HEK293 (cell line): ENCODE results near the gene GRK5.

Source experiments
- CTCF ChIA-PET: fragments of 350-600 bp; formaldehyde crosslinking; extraction: SDS; loops from one replicate; lab custom pipeline; 2021; ENCODE audit warnings: antibody characterized with exemption; lab: Yijun Ruan, JAX
- POLR2A ChIA-PET: fragments of 300-600 bp; formaldehyde crosslinking; extraction: SDS; loops from one replicate; lab custom pipeline; 2020; ENCODE audit warnings: antibody characterized with exemption, inconsistent platforms; lab: Yijun Ruan, JAX
- H3K27ac ChIP-seq: fragments of 200-500 bp; sonication (Bioruptor generic); 2 replicates; pipeline ENCODE4 v1.5.1; 2014; ENCODE audit warnings: low read depth, low read length, control low read depth, inconsistent platforms; ENCODE audit errors: extremely low read depth
- H3K36me3 ChIP-seq, 2 experiments: fragments of 200-500 bp in 1 of 2; sonication (Bioruptor generic) in 1 of 2; 1 replicate in 1 of 2; 2 replicates in 1 of 2; pipeline ENCODE4 v1.5.1; 2014 to 2017; ENCODE audit warnings: inconsistent platforms in 2 of 2, low read length in 2 of 2; ENCODE audit not compliant: control insufficient read depth in 2 of 2, insufficient read depth in 1 of 2
- H3K4me1 ChIP-seq: fragments of 200-500 bp; sonication (Bioruptor generic); 2 replicates; pipeline ENCODE4 v1.5.1; 2014; ENCODE audit warnings: mild to moderate bottlenecking, low read length, inconsistent platforms; ENCODE audit not compliant: control insufficient read depth, insufficient read depth
- H3K4me3 ChIP-seq: 2 replicates; pipeline ENCODE4 v1.5.1; 2011; ENCODE audit warnings: low read depth, mild to moderate bottlenecking, control low read depth, low read length, moderate library complexity
- H3K9me3 ChIP-seq: fragments of 200-500 bp; sonication (Bioruptor generic); 2 replicates; pipeline ENCODE4 v1.5.1; 2014; ENCODE audit warnings: low read depth, low read length, inconsistent platforms; ENCODE audit not compliant: control insufficient read depth, insufficient read depth
- GLIS2 ChIP-seq: fragments of 450-650 bp; formaldehyde crosslinking; IDR thresholded peaks from 2 replicates; pipeline ENCODE4 v1.5.1; 2016; ENCODE audit warnings: missing biosample characterization, missing genetic modification characterization
- KLF10 ChIP-seq: fragments of 450-650 bp; IDR thresholded peaks from 2 replicates; pipeline ENCODE4 v1.5.1; 2018; ENCODE audit warnings: missing biosample characterization, mild to moderate bottlenecking, missing genetic modification characterization
- MYNN ChIP-seq: fragments of 450-650 bp; formaldehyde crosslinking; IDR thresholded peaks from 2 replicates; pipeline ENCODE4 v1.5.1; 2016; ENCODE audit warnings: missing biosample characterization, missing genetic modification characterization, borderline replicate concordance
- ZBTB17 ChIP-seq: fragments of 450-650 bp; formaldehyde crosslinking; IDR thresholded peaks from 2 replicates; pipeline ENCODE4 v1.5.1; 2016; ENCODE audit warnings: missing biosample characterization, missing genetic modification characterization
- ZFP37 ChIP-seq: fragments of 450-650 bp; formaldehyde crosslinking; IDR thresholded peaks from 2 replicates; pipeline ENCODE4 v1.5.1; 2016; ENCODE audit warnings: missing biosample characterization, missing genetic modification characterization
- ZNF19 ChIP-seq: fragments of 450-650 bp; formaldehyde crosslinking; IDR thresholded peaks from 2 replicates; pipeline ENCODE4; 2016; ENCODE audit warnings: missing biosample characterization, missing genetic modification characterization, low read depth
- ZNF391 ChIP-seq: fragments of 450-650 bp; formaldehyde crosslinking; IDR thresholded peaks from 2 replicates; pipeline ENCODE4 v1.5.1; 2016; ENCODE audit warnings: low read depth, missing biosample characterization, missing genetic modification characterization, borderline replicate concordance
- ZNF530 ChIP-seq: fragments of 450-650 bp; formaldehyde crosslinking; IDR thresholded peaks from 2 replicates; pipeline ENCODE4 v1.5.1; 2016; ENCODE audit warnings: low read depth, missing biosample characterization, missing genetic modification characterization
- ZNF600 ChIP-seq: fragments of 450-650 bp; formaldehyde crosslinking; IDR thresholded peaks from 2 replicates; pipeline ENCODE4 v1.5.1; 2016; ENCODE audit warnings: missing biosample characterization, missing genetic modification characterization
- ZNF76 ChIP-seq: fragments of 450-650 bp; formaldehyde crosslinking; IDR thresholded peaks from 2 replicates; pipeline ENCODE4; 2016; ENCODE audit warnings: low read depth, missing biosample characterization, missing genetic modification characterization, borderline replicate concordance
- ZNF843 ChIP-seq: fragments of 450-650 bp; formaldehyde crosslinking; IDR thresholded peaks from 2 replicates; pipeline ENCODE4 v1.5.1; 2016; ENCODE audit warnings: missing biosample characterization, missing genetic modification characterization
- ZSCAN30 ChIP-seq: fragments of 450-650 bp; IDR thresholded peaks from 2 replicates; pipeline ENCODE4 v1.5.1; 2018; ENCODE audit warnings: missing biosample characterization, mild to moderate bottlenecking, missing genetic modification characterization, moderate library complexity
- ZXDB ChIP-seq: fragments of 450-650 bp; formaldehyde crosslinking; IDR thresholded peaks from 2 replicates; pipeline ENCODE4 v1.5.1; 2016; ENCODE audit warnings: missing biosample characterization, missing genetic modification characterization
- TF ChIP-seq, protein P1 (sequence below): fragments of 450-650 bp; formaldehyde crosslinking; IDR thresholded peaks from 2 replicates; pipeline ENCODE4 v1.5.1; 2016; ENCODE audit warnings: missing biosample characterization, missing genetic modification characterization
- TF ChIP-seq, protein P2 (sequence below): fragments of 450-650 bp; formaldehyde crosslinking; IDR thresholded peaks from 2 replicates; pipeline ENCODE4 v1.5.1; 2016; ENCODE audit warnings: missing biosample characterization, missing genetic modification characterization
- TF ChIP-seq, protein P3 (sequence below): fragments of 450-650 bp; formaldehyde crosslinking; IDR thresholded peaks from 2 replicates; pipeline ENCODE4 v1.5.1; 2017; ENCODE audit warnings: missing biosample characterization, mild to moderate bottlenecking, missing genetic modification characterization, moderate library complexity
- TF ChIP-seq, protein P4 (sequence below): fragments of 450-650 bp; formaldehyde crosslinking; IDR thresholded peaks from 2 replicates; pipeline ENCODE4 v1.5.1; 2016; ENCODE audit warnings: missing biosample characterization, missing genetic modification characterization
- TF ChIP-seq, protein P5 (sequence below): fragments of 450-650 bp; IDR thresholded peaks from 2 replicates; pipeline ENCODE4 v1.5.1; 2018; ENCODE audit warnings: missing biosample characterization, missing genetic modification characterization
- TF ChIP-seq, protein P6 (sequence below): fragments of 450-650 bp; formaldehyde crosslinking; IDR thresholded peaks from 2 replicates; pipeline ENCODE4 v1.5.1; 2016; ENCODE audit warnings: missing biosample characterization, missing genetic modification characterization

Gene GRK5

DNA sequence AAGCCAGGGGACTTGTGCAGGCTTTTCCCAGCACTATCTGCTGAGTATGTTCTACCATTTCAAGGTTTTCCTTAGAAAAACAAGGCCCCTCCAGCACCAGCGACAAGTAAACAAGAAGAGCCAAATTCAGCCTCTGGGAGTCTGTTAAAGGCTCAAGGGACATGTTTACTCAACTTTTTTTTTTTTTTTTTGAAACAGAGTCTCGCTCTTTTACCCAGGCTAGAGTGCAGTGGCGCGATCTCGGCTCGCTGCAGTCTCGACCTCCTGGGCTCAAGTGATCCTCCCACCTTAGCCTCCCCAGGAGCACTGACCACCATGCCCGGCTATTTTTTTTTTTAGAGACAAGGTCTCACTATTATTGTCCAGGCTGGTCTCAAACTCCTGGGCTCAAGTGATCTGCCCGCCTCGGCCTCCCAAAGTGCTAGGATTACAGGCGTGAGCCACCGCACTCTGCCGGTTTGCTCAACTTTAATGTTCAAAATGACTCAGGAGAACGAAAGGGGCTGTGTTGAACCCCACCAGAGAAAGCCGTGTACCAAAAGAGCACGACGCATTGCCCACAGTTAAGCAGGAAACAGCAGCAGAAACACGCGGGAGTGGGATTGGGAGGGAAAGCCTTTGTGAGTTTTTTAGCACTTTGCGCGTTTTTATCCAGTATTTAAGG lies 29.5 kb upstream of the GRK5 start:
- Histone ChIP-seq H3K36me3 (peaks cover 18 to 41% of the 10 kb centered on the region in 2 experiments), H3K9me3 (no peaks in the 10 kb centered on the region), H3K4me1 (peaks cover 3% of the 10 kb centered on the region; the same call in 1 of the 2 replicates), H3K27ac (peak overlapping the region; percentile 84), H3K4me3 (peak overlapping the region; percentile 75)
- POLR2A ChIA-PET, result interaction anchor here (1.9 kb wide), 1 partner anchor 13 kb away, joined by 6 read pairs; the partner anchor contains the start of gene SFXN4
- CTCF ChIA-PET, result interaction anchor here (1.4 kb wide), 1 partner anchor 10 kb away, joined by 3 read pairs; no protein-coding TSS in a partner anchor
- TF ChIP-seq ZNF530 (tag by site-specific recombination), result no peak
- TF ChIP-seq ZNF76 (tag by site-specific recombination), result peak; percentile 44; the same call in 1 of the 2 replicates
- TF ChIP-seq, protein P1, sequence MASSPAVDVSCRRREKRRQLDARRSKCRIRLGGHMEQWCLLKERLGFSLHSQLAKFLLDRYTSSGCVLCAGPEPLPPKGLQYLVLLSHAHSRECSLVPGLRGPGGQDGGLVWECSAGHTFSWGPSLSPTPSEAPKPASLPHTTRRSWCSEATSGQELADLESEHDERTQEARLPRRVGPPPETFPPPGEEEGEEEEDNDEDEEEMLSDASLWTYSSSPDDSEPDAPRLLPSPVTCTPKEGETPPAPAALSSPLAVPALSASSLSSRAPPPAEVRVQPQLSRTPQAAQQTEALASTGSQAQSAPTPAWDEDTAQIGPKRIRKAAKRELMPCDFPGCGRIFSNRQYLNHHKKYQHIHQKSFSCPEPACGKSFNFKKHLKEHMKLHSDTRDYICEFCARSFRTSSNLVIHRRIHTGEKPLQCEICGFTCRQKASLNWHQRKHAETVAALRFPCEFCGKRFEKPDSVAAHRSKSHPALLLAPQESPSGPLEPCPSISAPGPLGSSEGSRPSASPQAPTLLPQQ, result 0 out of 2 replicates have a peak, but pooled peaks have one; percentile 58
- TF ChIP-seq, protein P2, sequence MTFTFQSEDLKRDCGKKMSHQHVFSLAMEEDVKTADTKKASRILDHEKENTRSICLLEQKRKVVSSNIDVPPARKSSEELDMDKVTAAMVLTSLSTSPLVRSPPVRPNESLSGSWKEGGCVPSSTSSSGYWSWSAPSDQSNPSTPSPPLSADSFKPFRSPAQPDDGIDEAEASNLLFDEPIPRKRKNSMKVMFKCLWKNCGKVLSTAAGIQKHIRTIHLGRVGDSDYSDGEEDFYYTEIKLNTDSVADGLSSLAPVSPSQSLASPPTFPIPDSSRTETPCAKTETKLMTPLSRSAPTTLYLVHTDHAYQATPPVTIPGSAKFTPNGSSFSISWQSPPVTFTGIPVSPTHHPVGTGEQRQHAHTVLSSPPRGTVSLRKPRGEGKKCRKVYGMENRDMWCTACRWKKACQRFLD (tag by site-specific recombination), result no peak
- TF ChIP-seq ZFP37 (tag by site-specific recombination), result 0 out of 2 replicates have a peak, but pooled peaks have one; percentile 19
- no peak for TF ChIP-seq ZBTB17 (tag by site-specific recombination)
- TF ChIP-seq, protein P3, sequence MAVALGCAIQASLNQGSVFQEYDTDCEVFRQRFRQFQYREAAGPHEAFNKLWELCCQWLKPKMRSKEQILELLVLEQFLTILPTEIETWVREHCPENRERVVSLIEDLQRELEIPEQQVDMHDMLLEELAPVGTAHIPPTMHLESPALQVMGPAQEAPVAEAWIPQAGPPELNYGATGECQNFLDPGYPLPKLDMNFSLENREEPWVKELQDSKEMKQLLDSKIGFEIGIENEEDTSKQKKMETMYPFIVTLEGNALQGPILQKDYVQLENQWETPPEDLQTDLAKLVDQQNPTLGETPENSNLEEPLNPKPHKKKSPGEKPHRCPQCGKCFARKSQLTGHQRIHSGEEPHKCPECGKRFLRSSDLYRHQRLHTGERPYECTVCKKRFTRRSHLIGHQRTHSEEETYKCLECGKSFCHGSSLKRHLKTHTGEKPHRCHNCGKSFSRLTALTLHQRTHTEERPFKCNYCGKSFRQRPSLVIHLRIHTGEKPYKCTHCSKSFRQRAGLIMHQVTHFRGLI, result 0 out of 2 replicates have a peak, but pooled peaks have one; percentile 16
- TF ChIP-seq ZNF600 (tag by site-specific recombination), result no peak
- TF ChIP-seq, protein P4, sequence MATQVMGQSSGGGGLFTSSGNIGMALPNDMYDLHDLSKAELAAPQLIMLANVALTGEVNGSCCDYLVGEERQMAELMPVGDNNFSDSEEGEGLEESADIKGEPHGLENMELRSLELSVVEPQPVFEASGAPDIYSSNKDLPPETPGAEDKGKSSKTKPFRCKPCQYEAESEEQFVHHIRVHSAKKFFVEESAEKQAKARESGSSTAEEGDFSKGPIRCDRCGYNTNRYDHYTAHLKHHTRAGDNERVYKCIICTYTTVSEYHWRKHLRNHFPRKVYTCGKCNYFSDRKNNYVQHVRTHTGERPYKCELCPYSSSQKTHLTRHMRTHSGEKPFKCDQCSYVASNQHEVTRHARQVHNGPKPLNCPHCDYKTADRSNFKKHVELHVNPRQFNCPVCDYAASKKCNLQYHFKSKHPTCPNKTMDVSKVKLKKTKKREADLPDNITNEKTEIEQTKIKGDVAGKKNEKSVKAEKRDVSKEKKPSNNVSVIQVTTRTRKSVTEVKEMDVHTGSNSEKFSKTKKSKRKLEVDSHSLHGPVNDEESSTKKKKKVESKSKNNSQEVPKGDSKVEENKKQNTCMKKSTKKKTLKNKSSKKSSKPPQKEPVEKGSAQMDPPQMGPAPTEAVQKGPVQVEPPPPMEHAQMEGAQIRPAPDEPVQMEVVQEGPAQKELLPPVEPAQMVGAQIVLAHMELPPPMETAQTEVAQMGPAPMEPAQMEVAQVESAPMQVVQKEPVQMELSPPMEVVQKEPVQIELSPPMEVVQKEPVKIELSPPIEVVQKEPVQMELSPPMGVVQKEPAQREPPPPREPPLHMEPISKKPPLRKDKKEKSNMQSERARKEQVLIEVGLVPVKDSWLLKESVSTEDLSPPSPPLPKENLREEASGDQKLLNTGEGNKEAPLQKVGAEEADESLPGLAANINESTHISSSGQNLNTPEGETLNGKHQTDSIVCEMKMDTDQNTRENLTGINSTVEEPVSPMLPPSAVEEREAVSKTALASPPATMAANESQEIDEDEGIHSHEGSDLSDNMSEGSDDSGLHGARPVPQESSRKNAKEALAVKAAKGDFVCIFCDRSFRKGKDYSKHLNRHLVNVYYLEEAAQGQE (tag by site-specific recombination), result no peak
- TF ChIP-seq, protein P5, sequence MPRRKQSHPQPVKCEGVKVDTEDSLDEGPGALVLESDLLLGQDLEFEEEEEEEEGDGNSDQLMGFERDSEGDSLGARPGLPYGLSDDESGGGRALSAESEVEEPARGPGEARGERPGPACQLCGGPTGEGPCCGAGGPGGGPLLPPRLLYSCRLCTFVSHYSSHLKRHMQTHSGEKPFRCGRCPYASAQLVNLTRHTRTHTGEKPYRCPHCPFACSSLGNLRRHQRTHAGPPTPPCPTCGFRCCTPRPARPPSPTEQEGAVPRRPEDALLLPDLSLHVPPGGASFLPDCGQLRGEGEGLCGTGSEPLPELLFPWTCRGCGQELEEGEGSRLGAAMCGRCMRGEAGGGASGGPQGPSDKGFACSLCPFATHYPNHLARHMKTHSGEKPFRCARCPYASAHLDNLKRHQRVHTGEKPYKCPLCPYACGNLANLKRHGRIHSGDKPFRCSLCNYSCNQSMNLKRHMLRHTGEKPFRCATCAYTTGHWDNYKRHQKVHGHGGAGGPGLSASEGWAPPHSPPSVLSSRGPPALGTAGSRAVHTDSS (tag by site-specific recombination), result no peak
- no peak for TF ChIP-seq ZXDB (tag by site-specific recombination)
- TF ChIP-seq KLF10 (tag by site-specific recombination), result no peak
- TF ChIP-seq ZNF391 (tag by site-specific recombination), result no peak
- no peak for TF ChIP-seq MYNN (tag by site-specific recombination)
- 0 out of 2 replicates have a peak, but pooled peaks have one; percentile 10 for TF ChIP-seq GLIS2 (tag by site-specific recombination)
- no peak for TF ChIP-seq ZNF19 (tag by site-specific recombination)
- TF ChIP-seq, protein P6, sequence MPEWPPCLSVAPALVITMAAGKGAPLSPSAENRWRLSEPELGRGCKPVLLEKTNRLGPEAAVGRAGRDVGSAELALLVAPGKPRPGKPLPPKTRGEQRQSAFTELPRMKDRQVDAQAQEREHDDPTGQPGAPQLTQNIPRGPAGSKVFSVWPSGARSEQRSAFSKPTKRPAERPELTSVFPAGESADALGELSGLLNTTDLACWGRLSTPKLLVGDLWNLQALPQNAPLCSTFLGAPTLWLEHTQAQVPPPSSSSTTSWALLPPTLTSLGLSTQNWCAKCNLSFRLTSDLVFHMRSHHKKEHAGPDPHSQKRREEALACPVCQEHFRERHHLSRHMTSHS (tag by site-specific recombination), result no peak
- no peak for TF ChIP-seq ZSCAN30 (tag by site-specific recombination)
- no peak for TF ChIP-seq ZNF843
